ENCODE data around the gene UFD1.
A peak's percentile ranks its signal among the peaks of the same experiment; 100 is the strongest.

DNA sequence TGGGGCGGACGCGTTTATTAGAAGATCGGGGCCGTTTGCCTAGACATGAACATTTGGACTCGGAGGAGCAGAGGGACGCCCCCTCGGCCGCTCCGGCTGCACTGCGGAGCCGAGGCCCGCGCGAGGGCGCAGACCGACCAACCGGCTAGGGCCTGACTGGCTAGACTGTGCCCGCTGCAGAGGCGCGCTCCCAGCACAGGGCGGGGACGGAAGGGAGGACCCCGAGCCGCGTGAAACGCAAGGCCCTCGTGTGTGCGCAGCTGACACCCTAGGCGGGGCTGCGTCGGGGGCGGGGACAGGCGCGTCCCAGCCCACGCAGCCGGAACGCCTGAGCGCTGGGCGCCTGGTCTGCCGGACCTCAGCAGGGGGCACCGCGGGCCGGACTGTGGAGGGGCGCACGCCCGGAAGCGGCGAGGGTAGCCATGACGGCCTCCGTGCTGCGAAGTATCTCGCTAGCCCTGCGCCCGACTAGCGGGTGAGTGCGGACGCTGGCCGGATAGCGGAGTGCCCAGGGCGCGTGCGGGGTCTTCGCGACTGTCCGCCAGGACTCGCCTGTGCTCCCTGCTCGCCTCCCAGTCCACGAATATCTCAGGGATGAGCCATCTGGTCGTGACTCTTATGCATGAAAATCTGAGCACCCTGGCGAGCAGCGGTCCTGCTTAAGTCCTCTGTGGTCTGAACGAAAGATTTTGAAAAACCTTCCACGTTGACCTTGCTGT lies 46.7 kb downstream of the UFD1 start, which contains the start of gene MRPL40:
- TF ChIP-seq EZH2phosphoT487 (IDR thresholded peaks at IDR 0.05): no peak
- TF ChIP-seq, protein P1, sequence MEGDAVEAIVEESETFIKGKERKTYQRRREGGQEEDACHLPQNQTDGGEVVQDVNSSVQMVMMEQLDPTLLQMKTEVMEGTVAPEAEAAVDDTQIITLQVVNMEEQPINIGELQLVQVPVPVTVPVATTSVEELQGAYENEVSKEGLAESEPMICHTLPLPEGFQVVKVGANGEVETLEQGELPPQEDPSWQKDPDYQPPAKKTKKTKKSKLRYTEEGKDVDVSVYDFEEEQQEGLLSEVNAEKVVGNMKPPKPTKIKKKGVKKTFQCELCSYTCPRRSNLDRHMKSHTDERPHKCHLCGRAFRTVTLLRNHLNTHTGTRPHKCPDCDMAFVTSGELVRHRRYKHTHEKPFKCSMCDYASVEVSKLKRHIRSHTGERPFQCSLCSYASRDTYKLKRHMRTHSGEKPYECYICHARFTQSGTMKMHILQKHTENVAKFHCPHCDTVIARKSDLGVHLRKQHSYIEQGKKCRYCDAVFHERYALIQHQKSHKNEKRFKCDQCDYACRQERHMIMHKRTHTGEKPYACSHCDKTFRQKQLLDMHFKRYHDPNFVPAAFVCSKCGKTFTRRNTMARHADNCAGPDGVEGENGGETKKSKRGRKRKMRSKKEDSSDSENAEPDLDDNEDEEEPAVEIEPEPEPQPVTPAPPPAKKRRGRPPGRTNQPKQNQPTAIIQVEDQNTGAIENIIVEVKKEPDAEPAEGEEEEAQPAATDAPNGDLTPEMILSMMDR (IDR thresholded peaks at IDR 0.05): peak; percentile 0
- no peak for TF ChIP-seq EZH2 (IDR thresholded peaks at IDR 0.05)
